SK-N-SH treated with all-trans-retinoic acid at 6 μM for 48 hours (cell line): ENCODE measurements around the gene INSM1.

Experiments used
- ATAC-seq: fragments of 200-7000 bp; cut with Tn5 transposase; 3 replicates; pipeline ENCODE4 v1.9.1; 2020; ENCODE audit warnings: mild to moderate bottlenecking, moderate library complexity
- ARNTL ChIP-seq: fragments of 450-650 bp; formaldehyde crosslinking; IDR thresholded peaks from 2 replicates; pipeline ENCODE4 v1.5.0; 2020; ENCODE audit warnings: low read depth, mild to moderate bottlenecking, moderate library complexity, borderline replicate concordance
- BACH2 ChIP-seq: fragments of 250-450 bp; sonication (Bioruptor Pico); IDR thresholded peaks from 2 replicates; pipeline ENCODE4 v1.9.0; 2021; ENCODE audit warnings: mild to moderate bottlenecking, borderline replicate concordance
- CREB5 ChIP-seq: fragments of 250-450 bp; sonication (Bioruptor Pico); IDR thresholded peaks from 2 replicates; pipeline ENCODE4 v1.5.1; 2020; ENCODE audit warnings: low read depth, mild to moderate bottlenecking, moderate library complexity
- CSDC2 ChIP-seq: fragments of 250-450 bp; sonication (Bioruptor Pico); IDR thresholded peaks from 2 replicates; pipeline ENCODE4 v1.5.0; 2020; ENCODE audit warnings: mild to moderate bottlenecking, moderate library complexity
- ESRRG ChIP-seq: fragments of 250-450 bp; sonication (Bioruptor Pico); IDR thresholded peaks from 2 replicates; pipeline ENCODE4 v1.6.1; 2021; ENCODE audit warnings: mild to moderate bottlenecking
- ISL1 ChIP-seq: fragments of 250-450 bp; sonication (Bioruptor Pico); IDR thresholded peaks from 2 replicates; pipeline ENCODE4 v2.1.2; 2022; ENCODE audit warnings: mild to moderate bottlenecking, moderate library complexity
- OSR1 ChIP-seq: fragments of 250-450 bp; sonication (Bioruptor Pico); IDR thresholded peaks from 2 replicates; pipeline ENCODE4 v1.8.0; 2022; ENCODE audit warnings: moderate library complexity, mild to moderate bottlenecking, inconsistent platforms
- POU6F1 ChIP-seq: fragments of 250-450 bp; sonication (Bioruptor Pico); IDR thresholded peaks from 2 replicates; pipeline ENCODE4 v1.8.0; 2021; ENCODE audit warnings: low read depth, mild to moderate bottlenecking, moderate library complexity, borderline replicate concordance
- PPARA ChIP-seq: fragments of 250-450 bp; sonication (Bioruptor Pico); IDR thresholded peaks from 2 replicates; pipeline ENCODE4 v1.5.0; 2020; ENCODE audit warnings: mild to moderate bottlenecking, borderline replicate concordance
- RARB ChIP-seq: fragments of 250-450 bp; sonication (Bioruptor Pico); IDR thresholded peaks from 2 replicates; pipeline ENCODE4 v1.8.0; 2021; ENCODE audit warnings: mild to moderate bottlenecking, moderate library complexity
- SNAI2 ChIP-seq: fragments of 250-450 bp; sonication (Bioruptor Pico); IDR thresholded peaks from 2 replicates; pipeline ENCODE4 v1.5.0; 2020; ENCODE audit warnings: mild to moderate bottlenecking, moderate library complexity
- TCF4 ChIP-seq: fragments of 250-450 bp; sonication (Bioruptor Pico); IDR thresholded peaks from 2 replicates; pipeline ENCODE4 v1.8.0; 2021; ENCODE audit warnings: mild to moderate bottlenecking, moderate library complexity, borderline replicate concordance
- TOX ChIP-seq: fragments of 250-450 bp; sonication (Bioruptor Pico); IDR thresholded peaks from 2 replicates; pipeline ENCODE4 v1.8.0; 2021; ENCODE audit warnings: mild to moderate bottlenecking, moderate library complexity, borderline replicate concordance
- ZC3H10 ChIP-seq: fragments of 250-450 bp; sonication (Bioruptor Pico); IDR thresholded peaks from 2 replicates; pipeline ENCODE4 v1.5.1; 2021; ENCODE audit warnings: mild to moderate bottlenecking, moderate library complexity
- ZFP3 ChIP-seq: fragments of 250-450 bp; sonication (Bioruptor Pico); IDR thresholded peaks from 2 replicates; pipeline ENCODE4 v1.5.0; 2020; ENCODE audit warnings: mild to moderate bottlenecking, moderate library complexity
- ZFP30 ChIP-seq: fragments of 450-650 bp; formaldehyde crosslinking; IDR thresholded peaks from 2 replicates; pipeline ENCODE4 v1.5.0; 2022; ENCODE audit warnings: mild to moderate bottlenecking, moderate library complexity
- ZNF565 ChIP-seq: fragments of 450-650 bp; formaldehyde crosslinking; conservative IDR thresholded peaks from 2 replicates; pipeline ENCODE4 v1.5.0; 2020; ENCODE audit warnings: low read depth, mild to moderate bottlenecking, moderate library complexity
- ZNF8 ChIP-seq: fragments of 450-650 bp; formaldehyde crosslinking; IDR thresholded peaks from 2 replicates; pipeline ENCODE4 v1.5.0; 2020; ENCODE audit warnings: mild to moderate bottlenecking, moderate library complexity
- TF ChIP-seq, protein P1 (sequence below): fragments of 250-450 bp; sonication (Bioruptor Pico); IDR thresholded peaks from 2 replicates; pipeline ENCODE4 v1.5.0; 2020; ENCODE audit warnings: mild to moderate bottlenecking, moderate library complexity
- TF ChIP-seq, protein P2 (sequence below): fragments of 250-450 bp; sonication (Bioruptor Pico); IDR thresholded peaks from 2 replicates; pipeline ENCODE4 v1.8.0; 2020; ENCODE audit warnings: mild to moderate bottlenecking, moderate library complexity, borderline replicate concordance

The INSM1 gene

DNA sequence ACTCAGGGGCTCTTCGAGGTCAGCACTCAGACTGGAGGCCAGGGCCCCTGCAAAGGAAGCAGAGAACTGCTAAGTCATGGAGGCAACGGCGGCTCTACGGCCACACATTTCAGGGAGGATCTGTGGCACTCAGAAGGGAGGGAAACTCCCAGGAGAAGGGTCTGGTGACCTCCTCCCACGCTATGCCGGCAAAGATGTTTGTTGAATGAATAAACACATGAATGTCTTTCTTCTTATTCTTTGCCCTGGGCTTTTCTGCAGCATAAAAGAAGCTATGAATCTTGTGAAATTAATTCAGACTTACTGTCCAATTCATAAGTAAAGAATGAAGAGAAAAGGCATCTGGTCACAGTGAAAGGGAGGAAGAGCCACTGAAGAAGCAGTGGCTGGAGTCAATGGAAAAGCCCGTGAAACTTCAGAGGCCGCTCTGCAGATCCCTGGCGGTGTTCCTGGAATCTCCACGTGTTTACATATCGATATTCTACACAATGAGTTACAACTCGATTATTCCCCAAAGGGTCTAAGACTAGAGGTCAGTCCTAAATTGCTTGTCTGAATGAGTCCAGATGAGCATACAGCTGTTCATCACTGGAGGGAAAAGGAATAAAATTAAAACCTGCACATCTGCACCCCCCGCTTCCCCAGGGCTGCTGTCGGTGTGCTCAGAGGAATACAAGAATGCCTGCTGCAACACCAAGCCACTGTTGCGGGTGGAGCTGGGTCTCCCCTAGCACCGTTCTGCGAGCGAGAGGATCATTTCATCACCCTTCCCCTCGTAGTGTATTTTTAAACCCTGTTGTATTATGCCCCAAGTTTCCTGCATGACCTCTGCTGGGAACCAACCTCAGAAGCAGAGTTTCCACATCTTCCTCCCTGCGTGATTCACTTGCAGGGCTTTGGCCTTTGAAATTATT lies 25.6 kb downstream of the INSM1 start:
- no peak for ATAC-seq
- TF ChIP-seq POU6F1 (CRISPR knock-in tag) (no peak), CSDC2 (no peak), OSR1 (CRISPR knock-in tag) (no peak), PPARA (no peak), TOX (no peak), ISL1 (CRISPR knock-in tag) (no peak), BACH2 (CRISPR knock-in tag) (no peak), TCF4 (CRISPR knock-in tag) (no peak), ESRRG (CRISPR knock-in tag) (no peak), ZC3H10 (CRISPR knock-in tag) (no peak)
- TF ChIP-seq, protein P1, sequence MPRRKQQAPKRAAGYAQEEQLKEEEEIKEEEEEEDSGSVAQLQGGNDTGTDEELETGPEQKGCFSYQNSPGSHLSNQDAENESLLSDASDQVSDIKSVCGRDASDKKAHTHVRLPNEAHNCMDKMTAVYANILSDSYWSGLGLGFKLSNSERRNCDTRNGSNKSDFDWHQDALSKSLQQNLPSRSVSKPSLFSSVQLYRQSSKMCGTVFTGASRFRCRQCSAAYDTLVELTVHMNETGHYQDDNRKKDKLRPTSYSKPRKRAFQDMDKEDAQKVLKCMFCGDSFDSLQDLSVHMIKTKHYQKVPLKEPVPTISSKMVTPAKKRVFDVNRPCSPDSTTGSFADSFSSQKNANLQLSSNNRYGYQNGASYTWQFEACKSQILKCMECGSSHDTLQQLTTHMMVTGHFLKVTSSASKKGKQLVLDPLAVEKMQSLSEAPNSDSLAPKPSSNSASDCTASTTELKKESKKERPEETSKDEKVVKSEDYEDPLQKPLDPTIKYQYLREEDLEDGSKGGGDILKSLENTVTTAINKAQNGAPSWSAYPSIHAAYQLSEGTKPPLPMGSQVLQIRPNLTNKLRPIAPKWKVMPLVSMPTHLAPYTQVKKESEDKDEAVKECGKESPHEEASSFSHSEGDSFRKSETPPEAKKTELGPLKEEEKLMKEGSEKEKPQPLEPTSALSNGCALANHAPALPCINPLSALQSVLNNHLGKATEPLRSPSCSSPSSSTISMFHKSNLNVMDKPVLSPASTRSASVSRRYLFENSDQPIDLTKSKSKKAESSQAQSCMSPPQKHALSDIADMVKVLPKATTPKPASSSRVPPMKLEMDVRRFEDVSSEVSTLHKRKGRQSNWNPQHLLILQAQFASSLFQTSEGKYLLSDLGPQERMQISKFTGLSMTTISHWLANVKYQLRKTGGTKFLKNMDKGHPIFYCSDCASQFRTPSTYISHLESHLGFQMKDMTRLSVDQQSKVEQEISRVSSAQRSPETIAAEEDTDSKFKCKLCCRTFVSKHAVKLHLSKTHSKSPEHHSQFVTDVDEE (CRISPR knock-in tag) = no peak

DNA sequence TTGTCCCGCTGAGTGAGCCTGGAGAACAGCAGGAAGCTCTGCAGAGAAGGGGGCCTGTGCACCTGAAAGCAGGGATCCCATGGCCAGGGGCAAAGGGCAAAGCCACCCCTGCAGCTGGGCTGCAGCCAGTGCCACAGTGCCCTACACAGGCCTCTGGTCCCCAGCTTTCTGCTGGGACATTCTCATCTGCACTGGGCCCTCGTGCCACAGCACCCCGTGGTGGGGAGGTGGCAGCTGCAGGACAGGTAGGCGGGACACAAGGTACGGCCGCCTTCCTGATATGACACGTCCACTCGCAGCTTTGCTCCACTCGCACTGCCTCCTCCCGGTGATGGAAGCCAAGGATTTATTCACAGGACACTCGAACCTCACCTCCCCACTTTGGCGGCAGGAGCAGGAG lies 27.2 kb downstream of the INSM1 start:
- ATAC-seq = no peak
- no peak for TF ChIP-seq TOX
- TF ChIP-seq BACH2 (CRISPR knock-in tag) = no peak
- TF ChIP-seq ESRRG (CRISPR knock-in tag) = no peak
- TF ChIP-seq PPARA = no peak
- no peak for TF ChIP-seq ZNF565 (CRISPR knock-in tag)
- no peak for TF ChIP-seq TCF4 (CRISPR knock-in tag)
- TF ChIP-seq, protein P2, sequence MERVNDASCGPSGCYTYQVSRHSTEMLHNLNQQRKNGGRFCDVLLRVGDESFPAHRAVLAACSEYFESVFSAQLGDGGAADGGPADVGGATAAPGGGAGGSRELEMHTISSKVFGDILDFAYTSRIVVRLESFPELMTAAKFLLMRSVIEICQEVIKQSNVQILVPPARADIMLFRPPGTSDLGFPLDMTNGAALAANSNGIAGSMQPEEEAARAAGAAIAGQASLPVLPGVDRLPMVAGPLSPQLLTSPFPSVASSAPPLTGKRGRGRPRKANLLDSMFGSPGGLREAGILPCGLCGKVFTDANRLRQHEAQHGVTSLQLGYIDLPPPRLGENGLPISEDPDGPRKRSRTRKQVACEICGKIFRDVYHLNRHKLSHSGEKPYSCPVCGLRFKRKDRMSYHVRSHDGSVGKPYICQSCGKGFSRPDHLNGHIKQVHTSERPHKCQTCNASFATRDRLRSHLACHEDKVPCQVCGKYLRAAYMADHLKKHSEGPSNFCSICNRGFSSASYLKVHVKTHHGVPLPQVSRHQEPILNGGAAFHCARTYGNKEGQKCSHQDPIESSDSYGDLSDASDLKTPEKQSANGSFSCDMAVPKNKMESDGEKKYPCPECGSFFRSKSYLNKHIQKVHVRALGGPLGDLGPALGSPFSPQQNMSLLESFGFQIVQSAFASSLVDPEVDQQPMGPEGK = no peak
- no peak for TF ChIP-seq CSDC2
- TF ChIP-seq ZFP30 (CRISPR knock-in tag) = no peak
- TF ChIP-seq ZFP3 = no peak
- TF ChIP-seq ARNTL = no peak
- no peak for TF ChIP-seq OSR1 (CRISPR knock-in tag)
- TF ChIP-seq ZNF8 (CRISPR knock-in tag) = no peak

DNA sequence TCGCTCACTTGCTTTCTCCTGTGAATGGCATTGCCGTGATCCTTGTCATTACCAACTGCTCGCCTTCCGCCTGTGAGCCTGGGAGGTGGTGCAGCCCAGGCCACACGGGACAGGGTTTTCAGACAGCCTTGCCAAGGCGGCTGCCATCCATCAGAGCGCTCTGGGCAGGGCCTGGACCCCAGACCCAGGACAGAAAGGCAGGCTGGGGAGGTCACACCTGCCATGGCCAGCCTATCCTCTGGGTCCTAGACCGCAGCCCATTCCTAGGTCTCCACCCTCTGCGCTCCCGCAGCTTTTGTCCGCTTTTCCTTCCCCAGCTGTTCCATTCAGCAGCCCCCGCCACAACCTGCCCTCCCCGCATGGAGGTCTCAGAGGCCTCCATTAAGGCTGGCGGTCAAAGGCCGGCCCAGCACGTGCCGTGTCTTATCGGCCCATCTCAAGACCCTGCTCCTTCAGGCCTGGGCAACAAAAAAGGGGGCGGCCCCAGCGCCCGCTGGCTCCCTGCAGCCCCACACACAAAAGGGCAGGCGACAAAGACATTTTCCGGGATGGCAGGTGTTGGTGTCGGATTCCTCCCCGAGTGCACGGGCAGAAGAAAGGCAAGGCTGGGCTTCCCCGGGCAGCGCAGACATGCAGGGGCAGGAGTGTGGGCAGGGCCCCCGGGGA lies 28.1 kb downstream of the INSM1 start:
- TF ChIP-seq ZC3H10 (CRISPR knock-in tag) (no peak), RARB (CRISPR knock-in tag) (no peak), OSR1 (CRISPR knock-in tag) (no peak), CREB5 (CRISPR knock-in tag) (no peak), ZFP30 (CRISPR knock-in tag) (no peak), TCF4 (CRISPR knock-in tag) (no peak), BACH2 (CRISPR knock-in tag) (no peak), TOX (no peak), ZFP3 (no peak), ARNTL (no peak), POU6F1 (CRISPR knock-in tag) (no peak), SNAI2 (CRISPR knock-in tag) (no peak), ZNF565 (CRISPR knock-in tag) (no peak)
- TF ChIP-seq, protein P1 (CRISPR knock-in tag) = no peak
- ATAC-seq = no peak
